HG02884 (cell line): ENCODE results near the gene HMGCL.
"Not testable (repeated sequence)": the region's sequence is repeated elsewhere in the genome, so short reads cannot be mapped to it uniquely, and the experiment has no call there.

Experiments used
- ATAC-seq: cut with Tn5 transposase; IDR thresholded peaks from one replicate; pipeline ENCODE4 v1.9.1; 2021; ENCODE audit warnings: mild to moderate bottlenecking, moderate library complexity; ENCODE audit not compliant: unreplicated experiment

The HMGCL gene

GRCh38 chr1:23799570-23800399 is 25.4 kb downstream of the HMGCL start:
- no peak for ATAC-seq

GRCh38 chr1:23799255-23799569 is 26.0 kb downstream of the HMGCL start:
- ATAC-seq: no peak

- no peak for ATAC-seq
These were observed 26.5 kb downstream of the HMGCL start for GRCh38 chr1:23798662-23799142.

GRCh38 chr1:23797478-23798448 is 27.5 kb downstream of the HMGCL start:
- ATAC-seq: no peak

GRCh38 chr1:23796466-23797271 is 28.6 kb downstream of the HMGCL start:
- no peak for ATAC-seq

- no peak for ATAC-seq
These were observed 29.4 kb downstream of the HMGCL start for GRCh38 chr1:23795676-23796465.

- not testable (repeated sequence) for ATAC-seq
These were observed 30.5 kb downstream of the HMGCL start for GRCh38 chr1:23794732-23795182.

- no peak for ATAC-seq
These were observed 31.1 kb downstream of the HMGCL start for GRCh38 chr1:23793861-23794731.

- no peak for ATAC-seq
These were observed 32.0 kb downstream of the HMGCL start for GRCh38 chr1:23793018-23793781.

- ATAC-seq: no peak
These were observed 32.9 kb downstream of the HMGCL start for GRCh38 chr1:23792151-23792945.

- ATAC-seq: no peak
These were observed 33.6 kb downstream of the HMGCL start for GRCh38 chr1:23791516-23792047.

- peak; percentile 86 for ATAC-seq
These were observed 34.3 kb downstream of the HMGCL start, which contains the start of gene LYPLA2 for GRCh38 chr1:23790696-23791515. Gene LYPLA2, plus strand, starts transcription at chr1:23791145. Its CDS starts 1,538 bp downstream, at chr1:23792683.

GRCh38 chr1:23788695-23789094 is 36.5 kb downstream of the HMGCL start:
- no peak for ATAC-seq

GRCh38 chr1:23787701-23788100 is 37.5 kb downstream of the HMGCL start:
- ATAC-seq: no peak

- no peak for ATAC-seq
These were observed 40.4 kb downstream of the HMGCL start for GRCh38 chr1:23784846-23785245.

GRCh38 chr1:23783141-23783540 is 42.1 kb downstream of the HMGCL start:
- not testable (repeated sequence) for ATAC-seq
